A549 treated with GW870086 at 1 μM for 4 hours (cell line): ENCODE data around the gene TMEM183A. TPM values are rescaled to one million over a fixed set of nuclear protein-coding genes. Genes with fewer than 3 reads are reported as not detected.

ENCODE experiments used
- total RNA-seq: library from RNA; stranded (reverse); fragments of 200-300 nt; extraction: Qiagen RNA extraction; gene quantifications from 5 replicates; pipeline ENCODE4 v1.2.3, GENCODE V29; 2022; ENCODE audit warnings: low read depth

The TMEM183A gene, protein sequence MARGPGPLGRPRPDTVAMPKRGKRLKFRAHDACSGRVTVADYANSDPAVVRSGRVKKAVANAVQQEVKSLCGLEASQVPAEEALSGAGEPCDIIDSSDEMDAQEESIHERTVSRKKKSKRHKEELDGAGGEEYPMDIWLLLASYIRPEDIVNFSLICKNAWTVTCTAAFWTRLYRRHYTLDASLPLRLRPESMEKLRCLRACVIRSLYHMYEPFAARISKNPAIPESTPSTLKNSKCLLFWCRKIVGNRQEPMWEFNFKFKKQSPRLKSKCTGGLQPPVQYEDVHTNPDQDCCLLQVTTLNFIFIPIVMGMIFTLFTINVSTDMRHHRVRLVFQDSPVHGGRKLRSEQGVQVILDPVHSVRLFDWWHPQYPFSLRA
- 44.0 to 53.7 TPM (median 52.3 TPM) in 5 replicates for total RNA-seq

DNA sequence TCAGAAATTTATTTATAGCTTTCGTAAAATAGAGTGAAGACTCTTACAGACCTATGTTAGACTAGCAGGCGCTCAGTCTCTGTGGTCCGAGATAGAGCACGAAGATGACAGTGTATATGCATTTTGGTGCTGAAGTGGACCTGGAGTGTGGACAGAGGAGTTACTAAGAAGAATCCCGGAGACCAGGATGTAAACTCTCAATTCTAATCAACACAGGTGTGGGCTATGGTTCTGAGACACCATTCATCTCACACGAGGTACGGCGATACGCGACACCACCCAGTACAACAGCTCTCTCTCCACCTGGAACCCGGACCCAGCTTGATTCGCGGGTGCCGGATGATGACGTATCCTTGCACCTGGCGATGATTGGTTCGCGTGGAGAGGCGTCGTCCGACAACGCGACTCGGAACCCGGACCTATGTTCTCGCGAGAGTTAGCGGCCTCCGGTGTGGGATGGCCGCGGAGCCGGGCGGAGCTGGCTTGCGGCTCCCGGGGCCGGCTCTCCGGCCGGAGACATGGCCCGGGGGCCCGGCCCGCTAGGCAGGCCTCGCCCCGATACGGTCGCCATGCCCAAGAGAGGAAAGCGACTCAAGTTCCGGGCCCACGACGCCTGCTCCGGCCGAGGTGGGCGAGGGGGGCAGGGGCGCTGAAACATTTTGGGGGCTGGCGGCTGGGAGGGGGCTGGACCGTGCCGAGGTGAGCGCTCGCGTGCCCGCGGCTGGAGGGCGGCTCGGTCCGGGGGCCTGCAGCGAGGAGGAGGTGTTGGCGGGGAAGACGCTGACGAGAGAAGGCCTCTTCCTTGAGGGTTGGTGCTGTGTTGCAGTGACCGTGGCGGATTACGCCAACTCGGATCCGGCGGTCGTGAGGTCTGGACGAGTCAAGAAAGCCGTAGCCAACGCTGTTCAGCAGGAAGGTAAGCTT, at the start of gene TMEM183A:
Gene TMEM183A, plus strand, starts transcription at position 427 of the 924 bp plus-strand sequence. Its CDS starts 92 bp downstream, at position 519.

DNA sequence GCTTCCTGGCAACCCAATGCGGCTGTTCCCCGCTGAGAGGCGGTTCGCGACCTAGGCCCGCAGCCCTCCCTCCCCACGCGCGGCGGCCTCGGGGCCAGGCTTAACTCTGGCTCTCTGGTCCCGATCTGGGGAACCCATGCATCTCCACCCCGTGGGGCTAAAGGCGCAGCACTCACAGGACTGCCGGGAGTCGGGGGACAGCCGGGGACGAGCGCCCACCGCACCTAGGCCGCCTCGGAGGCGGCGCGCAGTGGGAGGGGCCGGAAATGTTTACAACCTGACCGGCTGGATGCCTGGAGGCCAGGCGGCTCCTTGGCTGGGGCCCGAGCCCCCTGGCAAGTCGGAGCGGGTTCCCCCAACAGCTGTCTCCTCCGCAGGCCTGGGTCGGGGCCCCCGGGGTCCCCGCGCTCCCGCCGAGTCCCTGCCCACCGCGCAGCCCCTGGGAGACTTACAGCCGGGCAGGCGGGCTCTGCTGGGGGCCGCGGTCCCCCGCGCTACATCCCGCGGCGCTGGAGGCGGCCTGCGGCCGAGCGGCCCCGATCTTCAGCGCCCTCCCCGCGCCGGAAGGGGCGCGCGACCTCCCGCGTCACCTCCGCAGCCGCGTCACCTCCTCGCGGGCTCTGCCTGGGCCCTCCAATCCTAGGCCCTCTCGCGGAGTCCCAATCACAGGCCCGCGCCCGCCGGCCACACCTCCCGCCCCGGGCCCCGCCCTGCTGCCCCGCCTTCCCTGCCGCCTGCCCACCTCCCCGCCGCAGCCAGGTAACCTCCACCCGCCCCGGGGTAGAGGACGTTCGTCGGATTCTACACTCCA, 49.2 kb upstream of the TMEM183A start, which contains the start of gene ADIPOR1:
Gene ADIPOR1, minus strand, starts transcription at position 580 of the 811 bp plus-strand sequence. CDS start 7,242 bp downstream, outside the sequence.

DNA sequence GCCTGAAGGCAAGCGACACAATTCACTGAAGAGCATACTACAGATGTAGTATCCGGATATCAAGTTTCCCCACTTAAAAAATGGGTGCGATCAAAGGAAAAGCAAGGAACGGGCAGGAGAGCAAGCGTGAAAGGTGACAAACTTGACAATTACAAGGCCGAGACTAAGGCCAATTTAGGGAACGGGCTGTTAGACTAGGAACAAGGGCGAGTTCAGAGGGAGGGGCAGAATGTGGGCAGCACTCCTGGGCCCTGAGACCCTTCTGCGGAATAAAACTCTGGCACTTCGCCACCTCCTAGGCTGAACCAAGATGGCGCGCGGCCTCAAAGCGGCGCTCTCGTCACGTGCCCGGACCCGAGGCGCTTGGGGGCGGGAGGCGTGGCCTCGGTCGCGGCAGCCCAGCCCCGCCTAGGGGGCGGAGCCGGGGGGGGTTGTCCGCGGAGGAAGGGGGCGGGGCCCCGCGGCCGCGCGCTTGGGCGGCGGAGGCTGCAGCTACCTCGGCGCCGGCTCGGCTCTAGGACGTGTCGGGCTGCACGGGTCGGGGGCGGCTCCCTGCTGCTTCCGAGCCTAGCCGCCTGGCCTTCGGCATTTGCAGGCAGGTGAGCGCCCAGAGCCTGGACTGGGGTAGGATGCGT, 19.0 kb downstream of the TMEM183A start, which contains the start of gene PPFIA4:
Gene PPFIA4, plus strand, starts transcription at position 461 of the 635 bp plus-strand sequence. CDS start 12,518 bp downstream, outside the sequence.

Other genes with a start within 250 kb of the TMEM183A start
- 13.0 to 17.3 TPM (median 15.6 TPM) in 5 replicates for gene KDM5B, start 199.0 kb upstream of the TMEM183A start, total RNA-seq
- 2.4 to 3.9 TPM (median 3.3 TPM) in 5 replicates for gene PCAT6, start 196.4 kb upstream of the TMEM183A start, total RNA-seq
- gene RABIF, start 118.2 kb upstream of the TMEM183A start, total RNA-seq, result 14.1 to 15.0 TPM (median 14.7 TPM) in 5 replicates
- gene KLHL12, start 80.1 kb upstream of the TMEM183A start, total RNA-seq, result 15.4 to 17.9 TPM (median 17.0 TPM) in 5 replicates
- 55.3 to 64.2 TPM (median 62.8 TPM) in 5 replicates for gene ADIPOR1, start 49.1 kb upstream of the TMEM183A start, total RNA-seq
- gene CYB5R1, start 40.1 kb upstream of the TMEM183A start, total RNA-seq, result 20.2 to 24.7 TPM (median 21.7 TPM) in 5 replicates
- 0.23 to 0.63 TPM (median 0.40 TPM) in 5 replicates for gene PPFIA4, start 19.1 kb downstream of the TMEM183A start, total RNA-seq
- not detected in 5 replicates for gene MYOG, start 78.6 kb downstream of the TMEM183A start, total RNA-seq
- gene ADORA1, start 120.4 kb downstream of the TMEM183A start, total RNA-seq, result 0.58 to 1.2 TPM (median 0.80 TPM) in 5 replicates
- gene MYBPH, start 168.5 kb downstream of the TMEM183A start, total RNA-seq, result 0.07 TPM in 1 of 5 replicates, not detected in the others
- gene CHI3L1, start 179.3 kb downstream of the TMEM183A start, total RNA-seq, result not detected in 5 replicates
- gene CHIT1, start 222.3 kb downstream of the TMEM183A start, total RNA-seq, result not detected in 5 replicates